Activated naive CD4-positive, alpha-beta T cell treated with anti-CD3 and anti-CD28 coated beads, Interleukin-2, amount 50 U/mL, for 24 hours (primary cell): ENCODE data around the gene FHOD3.
A peak's percentile ranks its signal among the peaks of the same experiment; 100 is the strongest.

Experiments
- H3K27ac Mint-ChIP-seq: one replicate; pipeline ENCODE4 v1.8.0; 2021; ENCODE audit warnings: mild to moderate bottlenecking, mixed read lengths
- H3K27me3 Mint-ChIP-seq: one replicate; pipeline ENCODE4 v1.8.0; 2021; ENCODE audit warnings: mixed read lengths
- H3K36me3 Mint-ChIP-seq: one replicate; pipeline ENCODE4 v1.8.0; 2021; ENCODE audit warnings: mixed read lengths
- H3K4me1 Mint-ChIP-seq: one replicate; pipeline ENCODE4 v1.8.0; 2021; ENCODE audit warnings: mixed read lengths
- H3K4me3 Mint-ChIP-seq: one replicate; pipeline ENCODE4 v1.8.0; 2021; ENCODE audit warnings: mild to moderate bottlenecking, mixed read lengths
- H3K9me3 Mint-ChIP-seq: one replicate; pipeline ENCODE4 v1.8.0; 2021; ENCODE audit warnings: mixed read lengths

Gene FHOD3

DNA sequence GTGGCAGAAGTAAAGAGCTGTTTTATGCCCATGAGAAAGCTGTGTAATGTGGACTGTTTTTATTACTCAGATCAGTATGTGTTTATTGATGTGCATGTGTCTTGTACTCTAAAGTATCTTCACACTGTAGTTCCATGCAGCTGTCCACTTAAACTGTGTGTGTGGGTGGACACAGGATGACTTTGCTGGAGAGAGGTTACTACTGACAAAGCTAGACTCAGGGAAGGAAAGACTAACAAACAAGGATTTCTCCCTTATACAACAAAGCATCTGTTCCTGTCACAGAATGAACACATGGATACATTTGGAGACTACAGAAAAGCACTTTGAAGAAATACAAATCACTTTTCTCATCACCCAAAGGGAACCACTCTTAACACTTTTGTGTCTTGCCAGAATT is 10.0 kb downstream of the FHOD3 start:
- Mint-ChIP-seq H3K4me3 (no peak overlapping the region), H3K27ac (no peak overlapping the region), H3K4me1 (no peaks in the 10 kb centered on the region), H3K36me3 (no peaks in the 10 kb centered on the region), H3K9me3 (no peaks in the 10 kb centered on the region), H3K27me3 (peaks cover 25% of the 10 kb centered on the region)

DNA sequence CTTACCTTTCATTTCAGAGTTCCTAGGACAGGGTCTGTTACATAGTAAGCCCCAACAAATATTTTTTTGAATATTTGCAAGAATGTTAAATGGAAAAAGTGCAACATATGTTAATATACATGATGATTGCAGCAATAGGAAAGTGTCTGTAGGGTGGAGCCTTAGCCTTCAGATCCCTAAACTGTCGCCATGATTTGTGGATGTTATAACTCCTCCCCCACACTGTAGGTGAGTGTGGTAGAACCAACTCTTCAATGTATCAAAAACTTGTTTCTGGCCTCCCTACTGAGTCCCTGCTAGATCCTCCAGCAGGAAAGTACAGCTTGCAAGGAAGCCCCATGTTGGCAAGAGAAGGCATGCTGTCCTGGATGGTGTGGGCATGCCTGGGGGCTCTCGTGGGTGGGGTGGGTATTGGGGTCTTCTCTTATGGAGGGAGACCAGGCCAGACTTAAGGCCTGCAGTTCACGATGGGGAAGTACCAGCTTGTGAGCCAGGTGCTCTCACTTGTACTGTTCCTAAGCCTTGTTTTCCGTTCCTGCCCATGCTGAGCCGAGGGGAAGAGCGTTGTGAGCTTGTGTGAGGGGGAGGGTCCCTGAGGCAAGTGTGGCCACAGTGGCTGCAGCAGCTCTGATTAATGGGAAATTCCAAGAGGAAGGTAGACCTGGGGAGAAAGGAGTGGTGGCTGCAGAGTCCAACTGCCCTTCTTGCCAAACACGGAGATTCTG is 11.4 kb downstream of the FHOD3 start:
- Mint-ChIP-seq H3K27ac (no peak overlapping the region), H3K9me3 (no peaks in the 10 kb centered on the region), H3K4me1 (no peaks in the 10 kb centered on the region), H3K4me3 (no peak overlapping the region), H3K27me3 (peaks cover 15% of the 10 kb centered on the region), H3K36me3 (no peaks in the 10 kb centered on the region)

DNA sequence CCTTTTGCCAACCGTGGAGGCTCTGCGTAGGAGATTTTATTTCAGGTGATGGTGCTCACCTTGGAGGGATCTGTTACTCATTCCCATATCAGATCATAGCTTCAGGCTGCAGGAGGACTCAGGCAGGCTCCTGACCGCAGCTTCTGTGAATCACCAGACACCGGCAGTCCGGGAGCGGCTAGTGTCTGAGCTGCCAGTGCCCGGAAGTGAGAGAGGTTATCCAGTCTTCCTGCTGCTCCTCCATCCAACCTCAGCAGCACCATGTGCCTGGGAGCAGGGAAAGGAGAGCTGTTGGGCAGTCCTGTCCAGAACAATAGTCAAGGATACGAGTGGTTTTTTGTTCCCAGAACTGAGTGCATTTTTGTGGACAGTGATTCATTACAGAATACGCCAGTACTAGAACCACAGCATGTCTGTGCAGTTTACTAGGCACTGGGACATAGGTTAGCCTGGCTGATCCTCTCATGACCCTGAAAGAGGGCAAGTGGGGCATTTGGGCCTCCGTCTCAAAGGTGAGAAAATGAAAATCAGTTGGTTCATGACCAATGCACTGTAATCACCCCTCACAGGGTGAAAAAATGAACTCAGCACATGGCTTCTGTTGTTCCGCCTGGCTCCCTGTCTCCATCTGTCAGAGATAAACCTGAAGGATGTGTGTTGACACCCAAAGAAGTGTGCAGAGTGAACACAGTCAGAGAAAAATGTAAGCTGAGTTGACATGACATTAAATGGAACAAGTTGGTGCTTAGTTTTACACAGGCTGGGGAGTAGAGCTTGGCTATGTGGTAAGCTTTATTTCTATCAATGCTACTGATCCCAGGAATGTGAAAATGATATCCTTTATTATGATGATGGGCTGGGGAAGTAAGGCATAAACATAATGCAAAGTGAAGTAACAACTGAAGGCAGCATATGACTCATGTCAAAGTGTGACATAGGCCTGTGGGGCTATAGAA is 12.2 kb downstream of the FHOD3 start:
- H3K36me3 Mint-ChIP-seq: no peaks in the 10 kb centered on the region
- H3K27me3 Mint-ChIP-seq: peaks cover 14% of the 10 kb centered on the region
- no peaks in the 10 kb centered on the region for H3K4me1 Mint-ChIP-seq
- H3K4me3 Mint-ChIP-seq: no peak overlapping the region
- no peaks in the 10 kb centered on the region for H3K9me3 Mint-ChIP-seq
- H3K27ac Mint-ChIP-seq: no peak overlapping the region

DNA sequence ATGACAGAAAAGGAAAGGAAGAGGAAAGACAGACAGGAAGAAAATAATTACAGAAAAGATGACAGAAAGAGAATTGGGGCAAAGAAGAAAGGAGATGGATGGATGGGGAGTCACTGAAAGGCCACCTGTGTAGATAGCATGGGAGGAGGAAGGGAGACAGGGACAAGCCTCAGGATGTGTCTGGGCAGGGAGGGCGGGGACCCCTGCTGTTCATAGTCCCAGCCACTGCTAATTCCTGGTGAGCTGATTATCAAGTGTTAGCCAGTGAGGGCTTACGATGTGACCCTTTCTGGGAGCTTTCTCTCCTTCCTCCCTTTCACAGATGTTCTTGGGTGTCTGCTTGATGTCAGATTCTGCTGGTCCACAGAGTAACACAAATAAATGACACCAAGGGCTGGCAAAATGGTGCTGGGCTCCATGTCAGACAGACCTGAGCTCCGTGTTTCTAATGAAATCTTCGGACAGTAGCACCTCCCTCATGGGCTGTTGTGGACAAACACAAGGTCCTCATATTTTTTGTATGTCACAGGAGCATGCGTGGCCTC is 13.6 kb downstream of the FHOD3 start:
- peaks cover 11% of the 10 kb centered on the region for H3K27me3 Mint-ChIP-seq
- H3K4me3 Mint-ChIP-seq: no peak overlapping the region
- no peaks in the 10 kb centered on the region for H3K36me3 Mint-ChIP-seq
- H3K4me1 Mint-ChIP-seq: no peaks in the 10 kb centered on the region
- H3K27ac Mint-ChIP-seq: no peak overlapping the region
- H3K9me3 Mint-ChIP-seq: no peaks in the 10 kb centered on the region

DNA sequence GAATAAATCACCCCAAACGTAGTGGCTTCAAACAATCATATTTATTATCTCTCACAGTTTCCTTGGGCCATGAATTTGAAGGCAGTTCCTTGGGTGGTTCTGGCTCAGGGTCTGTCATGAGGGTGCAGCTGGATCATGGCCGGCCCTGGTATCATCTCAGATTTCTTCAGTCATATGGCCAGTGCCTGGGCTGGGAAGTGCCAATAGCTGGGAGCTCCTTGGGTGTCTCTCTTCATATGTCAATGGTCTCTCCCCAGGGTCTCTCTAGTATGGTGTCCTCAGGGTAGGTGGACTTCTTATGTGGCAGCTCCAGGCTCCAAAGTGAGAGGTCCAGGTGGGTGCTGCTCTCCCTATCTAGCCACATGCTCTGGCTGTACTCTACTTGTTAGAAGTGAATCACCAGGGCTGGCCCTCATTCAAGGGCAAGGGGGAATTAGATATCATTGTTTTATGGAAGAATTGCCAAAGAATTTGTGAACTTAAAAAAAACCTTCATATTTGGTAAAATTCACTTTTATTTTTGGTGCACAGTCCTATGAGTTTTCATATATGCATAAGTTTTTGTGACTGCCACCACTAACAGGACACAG is 15.4 kb downstream of the FHOD3 start:
- H3K36me3 Mint-ChIP-seq: no peaks in the 10 kb centered on the region
- no peak overlapping the region for H3K27ac Mint-ChIP-seq
- H3K4me3 Mint-ChIP-seq: no peak overlapping the region
- H3K4me1 Mint-ChIP-seq: no peaks in the 10 kb centered on the region
- H3K9me3 Mint-ChIP-seq: no peaks in the 10 kb centered on the region
- peaks cover 11% of the 10 kb centered on the region for H3K27me3 Mint-ChIP-seq

DNA sequence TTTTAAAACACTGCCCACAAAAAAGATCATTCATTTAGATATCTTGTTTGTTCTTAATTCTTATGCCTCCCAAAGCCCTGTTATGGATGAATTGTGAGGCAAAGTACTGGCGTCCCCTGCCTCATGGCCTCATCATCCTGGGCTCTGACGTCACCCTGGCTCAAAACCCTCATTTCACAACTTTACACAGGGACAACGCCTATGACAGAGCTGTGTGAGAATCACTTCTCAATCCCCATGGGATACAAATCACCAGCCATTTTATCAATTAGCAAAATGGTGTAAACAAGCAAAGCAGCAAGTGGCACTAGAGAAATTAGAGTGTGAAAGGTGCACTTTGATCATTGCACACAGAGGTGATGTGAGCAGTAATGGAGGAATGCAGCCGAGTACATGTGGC is 16.6 kb downstream of the FHOD3 start:
- Mint-ChIP-seq H3K9me3 (peaks cover 3% of the 10 kb centered on the region), H3K27me3 (peaks cover 11% of the 10 kb centered on the region), H3K36me3 (no peaks in the 10 kb centered on the region), H3K4me1 (no peaks in the 10 kb centered on the region), H3K4me3 (no peak overlapping the region), H3K27ac (no peak overlapping the region)

DNA sequence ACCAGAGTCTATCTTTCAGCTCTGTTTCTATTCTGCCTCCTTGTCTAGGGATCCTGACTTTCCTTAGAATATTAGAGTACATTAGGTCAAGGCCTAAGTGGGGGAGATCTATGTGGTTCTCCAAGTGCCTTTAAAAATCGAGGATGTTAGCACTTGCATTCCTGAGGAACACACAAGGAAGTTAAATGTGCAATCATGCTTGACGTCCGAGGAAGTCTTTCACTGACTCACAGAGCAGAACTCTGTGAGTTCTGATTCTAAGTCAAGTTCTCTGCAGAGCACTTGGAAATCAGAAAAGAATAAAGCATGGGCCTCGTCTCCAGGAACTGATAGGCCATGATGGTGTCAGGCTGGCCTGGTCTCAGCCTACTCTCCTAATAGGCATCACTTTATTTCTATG is 17.2 kb downstream of the FHOD3 start:
- no peak overlapping the region for H3K27ac Mint-ChIP-seq
- no peaks in the 10 kb centered on the region for H3K4me1 Mint-ChIP-seq
- no peaks in the 10 kb centered on the region for H3K36me3 Mint-ChIP-seq
- peaks cover 10% of the 10 kb centered on the region for H3K9me3 Mint-ChIP-seq
- H3K4me3 Mint-ChIP-seq: no peak overlapping the region
- H3K27me3 Mint-ChIP-seq: peaks cover 15% of the 10 kb centered on the region

DNA sequence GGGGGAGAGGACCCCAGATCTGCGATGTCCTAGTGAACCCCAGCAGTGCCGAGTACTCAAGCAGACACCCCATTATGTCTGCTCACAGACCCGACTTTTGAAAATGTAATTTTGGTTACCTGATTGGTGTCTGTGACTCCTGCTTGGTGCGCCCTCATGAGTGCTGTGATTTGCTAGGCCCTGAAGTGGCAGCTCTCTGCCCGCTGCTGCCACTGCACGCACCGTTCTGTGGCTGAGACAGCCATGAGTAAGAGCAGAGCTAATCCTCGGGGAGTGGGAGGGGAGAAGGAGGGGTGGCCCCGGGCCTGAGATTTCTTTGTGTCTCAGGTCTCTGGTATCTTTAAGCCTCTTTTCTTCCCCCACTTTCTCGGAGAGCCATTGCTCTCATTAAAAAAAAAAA is 18.2 kb downstream of the FHOD3 start:
- H3K4me1 Mint-ChIP-seq: no peaks in the 10 kb centered on the region
- peaks cover 13% of the 10 kb centered on the region for H3K9me3 Mint-ChIP-seq
- no peak overlapping the region for H3K4me3 Mint-ChIP-seq
- no peak overlapping the region for H3K27ac Mint-ChIP-seq
- H3K27me3 Mint-ChIP-seq: peaks cover 17% of the 10 kb centered on the region
- no peaks in the 10 kb centered on the region for H3K36me3 Mint-ChIP-seq

DNA sequence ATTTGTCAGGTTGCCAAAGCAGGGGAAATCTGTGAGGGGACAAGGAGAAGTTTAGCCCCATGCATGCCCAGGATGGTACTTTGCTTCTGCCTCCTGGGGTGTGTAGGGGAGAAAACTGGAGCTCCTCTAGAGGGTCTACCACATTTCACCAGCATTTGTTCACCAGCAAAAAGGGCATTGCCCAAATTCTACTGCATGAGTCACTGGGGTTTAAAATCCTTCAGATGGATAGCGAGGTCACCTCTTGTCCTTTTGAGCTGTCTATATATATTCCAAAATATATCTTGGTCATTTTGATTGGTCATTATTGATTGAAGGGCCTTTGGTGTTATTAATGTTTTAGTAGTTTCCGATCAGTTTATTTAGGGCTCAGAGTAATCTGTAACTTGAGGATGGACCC is 18.7 kb downstream of the FHOD3 start:
- Mint-ChIP-seq H3K36me3 (no peaks in the 10 kb centered on the region), H3K9me3 (peaks cover 13% of the 10 kb centered on the region), H3K27ac (no peak overlapping the region), H3K4me3 (no peak overlapping the region), H3K27me3 (peaks cover 19% of the 10 kb centered on the region), H3K4me1 (no peaks in the 10 kb centered on the region)

DNA sequence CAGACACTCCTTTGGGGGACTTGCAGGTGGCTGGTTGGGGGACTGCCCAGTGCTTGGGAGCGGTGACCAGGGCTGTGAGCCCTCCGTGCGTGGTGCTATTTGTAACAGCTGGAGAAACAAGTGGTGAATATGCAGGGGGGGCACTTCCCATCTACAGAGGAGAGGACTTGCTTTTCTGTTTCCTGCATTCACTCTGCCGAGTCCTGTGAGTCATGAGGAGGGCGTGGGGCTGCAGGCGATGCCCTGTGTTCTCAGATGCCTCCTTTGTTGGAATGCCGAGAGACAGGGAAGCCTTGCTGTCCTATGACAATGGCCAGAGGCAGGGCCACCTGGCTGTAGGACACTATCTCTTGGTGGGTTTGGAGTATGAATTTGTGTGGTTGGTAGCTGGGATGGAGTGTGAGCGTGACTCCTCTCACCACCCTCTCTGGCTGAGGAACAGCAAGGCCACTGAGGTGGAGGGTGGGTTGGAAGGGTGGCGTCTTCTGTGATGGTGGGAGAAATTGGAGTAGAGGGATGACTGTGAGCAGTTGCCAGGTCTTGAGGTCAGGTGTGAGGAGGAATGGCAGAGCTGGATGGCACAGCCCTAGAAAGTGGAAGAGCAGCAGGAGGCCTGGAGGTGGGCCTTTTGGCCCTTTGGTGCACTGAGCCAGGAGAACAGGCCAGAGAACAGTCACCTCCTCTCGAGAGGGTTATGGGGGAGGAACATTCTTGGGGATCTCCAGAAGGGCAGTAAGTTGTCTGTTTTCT is 24.3 kb downstream of the FHOD3 start:
- Mint-ChIP-seq H3K36me3 (no peaks in the 10 kb centered on the region), H3K27ac (no peak overlapping the region), H3K4me1 (no peaks in the 10 kb centered on the region), H3K27me3 (peaks cover 27% of the 10 kb centered on the region), H3K4me3 (no peak overlapping the region), H3K9me3 (peaks cover 13% of the 10 kb centered on the region)

DNA sequence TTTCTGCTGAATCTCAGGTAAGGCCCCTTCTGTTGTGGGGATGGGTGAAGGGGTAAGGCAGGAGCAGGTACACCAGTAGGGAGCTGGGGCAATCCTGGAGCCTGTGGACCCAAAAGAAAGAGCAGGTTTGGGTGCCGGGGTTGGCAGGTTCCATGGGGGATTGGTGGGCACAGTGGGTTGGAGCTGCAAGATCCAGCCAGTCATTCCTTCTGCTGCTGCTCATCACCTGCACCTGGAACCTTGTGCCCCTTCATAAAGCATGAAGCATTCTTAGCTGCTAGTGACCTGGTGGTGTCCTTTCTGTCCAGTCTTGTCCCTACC is 24.9 kb downstream of the FHOD3 start:
- peaks cover 27% of the 10 kb centered on the region for H3K27me3 Mint-ChIP-seq
- no peak overlapping the region for H3K4me3 Mint-ChIP-seq
- no peaks in the 10 kb centered on the region for H3K4me1 Mint-ChIP-seq
- no peaks in the 10 kb centered on the region for H3K36me3 Mint-ChIP-seq
- no peak overlapping the region for H3K27ac Mint-ChIP-seq
- peaks cover 13% of the 10 kb centered on the region for H3K9me3 Mint-ChIP-seq

DNA sequence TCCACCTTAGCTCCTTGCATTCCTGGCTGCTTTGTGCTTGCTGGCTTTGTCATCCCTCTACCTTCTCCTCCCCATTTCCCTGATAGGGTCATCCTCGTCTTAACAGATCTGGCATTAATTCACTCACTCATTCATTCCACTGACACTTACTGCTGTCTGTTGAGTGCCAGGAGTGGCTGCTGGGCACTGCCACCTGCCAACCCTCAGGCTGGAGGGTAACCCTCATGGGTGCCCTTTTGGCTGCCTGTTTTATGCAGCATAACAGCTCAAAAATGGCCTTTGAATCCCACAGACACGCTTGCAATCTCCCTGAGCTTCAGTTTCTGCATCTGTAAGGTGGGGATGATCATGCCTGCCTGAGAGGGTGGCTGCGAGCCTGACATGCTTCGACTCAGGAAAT is 25.2 kb downstream of the FHOD3 start:
- Mint-ChIP-seq H3K4me3 (no peak overlapping the region), H3K27ac (no peak overlapping the region), H3K36me3 (no peaks in the 10 kb centered on the region), H3K9me3 (peaks cover 13% of the 10 kb centered on the region), H3K4me1 (no peaks in the 10 kb centered on the region), H3K27me3 (peaks cover 27% of the 10 kb centered on the region)

DNA sequence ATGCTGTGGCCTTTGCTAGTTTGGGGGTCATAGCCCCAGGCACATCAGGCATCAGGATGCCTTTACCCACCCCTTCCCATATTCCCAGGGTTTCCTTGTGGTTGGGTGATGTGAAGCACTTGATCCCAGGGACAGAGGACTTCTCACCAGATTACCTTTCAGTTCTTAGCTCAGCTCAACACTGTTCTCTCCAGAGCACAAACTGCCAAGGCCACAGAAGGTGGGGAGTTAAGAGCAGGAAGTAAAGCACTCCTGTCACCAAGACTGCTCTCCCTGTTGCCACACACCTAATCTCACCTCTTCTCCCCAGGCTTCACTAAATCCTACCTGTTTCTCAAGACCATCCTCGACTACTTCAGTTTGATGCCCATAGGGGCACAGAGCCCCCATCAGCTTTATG is 25.9 kb downstream of the FHOD3 start:
- Mint-ChIP-seq H3K27ac (peak overlapping the region; percentile 25), H3K9me3 (peaks cover 13% of the 10 kb centered on the region), H3K36me3 (no peaks in the 10 kb centered on the region), H3K27me3 (peaks cover 31% of the 10 kb centered on the region), H3K4me1 (no peaks in the 10 kb centered on the region), H3K4me3 (no peak overlapping the region)

DNA sequence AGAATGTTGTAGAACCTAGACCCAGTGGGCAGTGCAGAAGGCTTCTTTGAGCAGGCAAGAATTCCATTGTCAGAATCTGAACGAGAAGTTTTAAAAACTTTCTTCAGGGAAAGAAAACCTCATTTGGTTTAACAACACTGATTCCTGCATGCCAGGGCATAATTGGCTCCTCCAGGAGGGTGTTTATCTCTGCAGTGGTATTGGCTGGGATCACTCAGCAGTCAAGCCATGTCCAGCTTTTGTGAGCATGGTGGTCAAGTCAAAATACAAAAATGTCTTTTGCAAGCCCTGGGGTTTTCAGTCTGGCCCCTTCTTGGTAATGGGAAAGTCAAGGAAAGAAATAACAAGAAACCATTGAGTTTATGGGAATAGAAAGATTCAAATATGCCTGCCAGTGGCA is 28.3 kb downstream of the FHOD3 start:
- Mint-ChIP-seq H3K27me3 (peaks cover 23% of the 10 kb centered on the region), H3K9me3 (no peaks in the 10 kb centered on the region), H3K4me3 (no peak overlapping the region), H3K36me3 (no peaks in the 10 kb centered on the region), H3K4me1 (no peaks in the 10 kb centered on the region), H3K27ac (no peak overlapping the region)

DNA sequence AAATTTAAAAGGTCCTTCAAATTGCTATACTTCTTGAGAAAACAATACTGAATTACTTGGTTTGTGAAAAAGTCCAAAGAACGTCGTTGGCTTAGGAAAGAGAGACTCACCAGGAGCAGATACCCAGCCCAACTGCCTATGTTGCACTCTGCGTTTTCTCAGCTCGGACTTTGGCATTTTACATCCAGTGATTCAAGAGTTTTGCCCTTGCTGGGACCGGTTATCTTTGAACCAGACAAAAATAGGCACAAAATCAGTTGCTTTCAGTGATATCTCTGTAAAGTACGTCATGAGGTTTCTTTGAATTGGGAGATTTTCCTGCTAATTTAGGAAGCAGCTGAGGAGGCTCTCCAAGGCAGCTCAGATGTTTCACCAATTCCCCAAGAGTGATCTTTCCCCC is 29.3 kb downstream of the FHOD3 start:
- Mint-ChIP-seq H3K9me3 (no peaks in the 10 kb centered on the region), H3K27me3 (peaks cover 18% of the 10 kb centered on the region), H3K27ac (no peak overlapping the region), H3K36me3 (no peaks in the 10 kb centered on the region), H3K4me1 (no peaks in the 10 kb centered on the region), H3K4me3 (no peak overlapping the region)
